Measurements from ENCODE around the gene MPZL1. TPM values are rescaled to one million over a fixed set of nuclear protein-coding genes. Genes with fewer than 3 reads are reported as not detected.

The MPZL1 gene
- total RNA-seq, 1 experiment from 2014 or later = 71.7 TPM

DNA sequence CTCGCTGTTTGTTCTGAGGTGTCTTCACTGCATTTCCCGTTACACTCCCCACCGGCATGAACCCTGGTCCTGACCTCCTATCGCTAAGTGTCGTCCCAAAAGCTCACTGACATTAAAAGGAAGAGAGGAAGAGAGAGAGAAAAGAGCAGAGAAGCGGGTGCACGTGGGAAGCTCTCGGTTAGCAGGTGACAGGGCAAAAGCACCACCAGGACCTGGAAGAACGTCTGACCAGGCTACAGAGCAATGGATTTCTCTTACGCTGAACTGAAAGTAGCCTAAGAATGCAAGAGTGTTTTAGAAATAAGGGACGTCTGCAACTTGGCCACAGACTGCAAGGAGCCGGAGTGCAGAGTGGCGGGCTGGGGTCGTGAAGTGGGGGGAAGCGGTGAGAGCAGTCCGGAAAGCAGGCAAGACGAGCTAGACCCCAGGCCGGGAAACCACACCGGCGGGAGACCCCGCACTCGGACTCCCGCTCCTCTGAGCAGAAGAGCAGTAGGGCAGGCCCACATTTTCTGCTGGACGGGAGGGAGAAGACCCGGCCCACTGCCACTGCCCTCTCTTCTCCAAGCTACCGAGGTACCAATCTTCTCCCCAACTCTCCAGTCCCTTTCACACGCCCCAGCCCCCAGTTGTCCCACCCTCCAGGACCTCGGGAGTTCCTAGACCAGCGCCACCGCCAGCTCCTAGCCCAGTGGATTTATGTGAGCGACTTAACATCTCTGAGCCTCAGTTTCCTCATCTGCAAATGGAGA is 8.3 kb upstream of the MPZL1 start:
- peaks cover 17% of the 10 kb centered on the region for H3K4me1 Mint-ChIP-seq
- H3K4me3 Mint-ChIP-seq = peak overlapping the region; percentile 93
- ChIA-PET CTCF (interaction anchor here (0.6 to 1.1 kb wide), 4 partner anchors 26 to 512 kb away, joined by 3 read pairs; partner anchors contain the start of gene DCAF6), POLR2A (interaction anchor here (0.7 kb wide), 1 partner anchor 175 kb away, joined by 3 read pairs; no protein-coding TSS in a partner anchor)
- DNase-seq (ENCODE audit: low spot score) = peak; percentile 38
- H3K27me3 Mint-ChIP-seq (ENCODE audit: low read depth) = peaks cover 29% of the 10 kb centered on the region
- no peak overlapping the region for H3K27ac Mint-ChIP-seq
- H3K36me3 Mint-ChIP-seq = no peaks in the 10 kb centered on the region
- H3K9me3 Mint-ChIP-seq = no peaks in the 10 kb centered on the region
- peak; percentile 5 for ATAC-seq
- 0 out of 2 replicates have a peak, but pooled peaks have one; percentile 23 for TF ChIP-seq ZNF121 (CRISPR knock-in tag; IDR thresholded peaks at IDR 0.05)
- TF ChIP-seq CBFB (CRISPR knock-in tag; IDR thresholded peaks at IDR 0.05; ENCODE audit: low read depth) = 0 out of 2 replicates have a peak, but pooled peaks have one; percentile 57
- TF ChIP-seq ETV6 (CRISPR knock-in tag; IDR thresholded peaks at IDR 0.05) = peak; percentile 60; the same call in 1 of the 2 replicates
- TF ChIP-seq TEAD4 (CRISPR knock-in tag; IDR thresholded peaks at IDR 0.05) = no peak
- no peak for TF ChIP-seq ZNF671 (CRISPR knock-in tag; IDR thresholded peaks at IDR 0.05)
- TF ChIP-seq, protein P1, sequence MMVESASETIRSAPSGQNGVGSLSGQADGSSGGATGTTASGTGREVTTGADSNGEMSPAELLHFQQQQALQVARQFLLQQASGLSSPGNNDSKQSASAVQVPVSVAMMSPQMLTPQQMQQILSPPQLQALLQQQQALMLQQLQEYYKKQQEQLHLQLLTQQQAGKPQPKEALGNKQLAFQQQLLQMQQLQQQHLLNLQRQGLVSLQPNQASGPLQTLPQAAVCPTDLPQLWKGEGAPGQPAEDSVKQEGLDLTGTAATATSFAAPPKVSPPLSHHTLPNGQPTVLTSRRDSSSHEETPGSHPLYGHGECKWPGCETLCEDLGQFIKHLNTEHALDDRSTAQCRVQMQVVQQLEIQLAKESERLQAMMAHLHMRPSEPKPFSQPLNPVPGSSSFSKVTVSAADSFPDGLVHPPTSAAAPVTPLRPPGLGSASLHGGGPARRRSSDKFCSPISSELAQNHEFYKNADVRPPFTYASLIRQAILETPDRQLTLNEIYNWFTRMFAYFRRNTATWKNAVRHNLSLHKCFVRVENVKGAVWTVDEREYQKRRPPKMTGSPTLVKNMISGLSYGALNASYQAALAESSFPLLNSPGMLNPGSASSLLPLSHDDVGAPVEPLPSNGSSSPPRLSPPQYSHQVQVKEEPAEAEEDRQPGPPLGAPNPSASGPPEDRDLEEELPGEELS (CRISPR knock-in tag; IDR thresholded peaks at IDR 0.05) = no peak
- TF ChIP-seq, protein P2, sequence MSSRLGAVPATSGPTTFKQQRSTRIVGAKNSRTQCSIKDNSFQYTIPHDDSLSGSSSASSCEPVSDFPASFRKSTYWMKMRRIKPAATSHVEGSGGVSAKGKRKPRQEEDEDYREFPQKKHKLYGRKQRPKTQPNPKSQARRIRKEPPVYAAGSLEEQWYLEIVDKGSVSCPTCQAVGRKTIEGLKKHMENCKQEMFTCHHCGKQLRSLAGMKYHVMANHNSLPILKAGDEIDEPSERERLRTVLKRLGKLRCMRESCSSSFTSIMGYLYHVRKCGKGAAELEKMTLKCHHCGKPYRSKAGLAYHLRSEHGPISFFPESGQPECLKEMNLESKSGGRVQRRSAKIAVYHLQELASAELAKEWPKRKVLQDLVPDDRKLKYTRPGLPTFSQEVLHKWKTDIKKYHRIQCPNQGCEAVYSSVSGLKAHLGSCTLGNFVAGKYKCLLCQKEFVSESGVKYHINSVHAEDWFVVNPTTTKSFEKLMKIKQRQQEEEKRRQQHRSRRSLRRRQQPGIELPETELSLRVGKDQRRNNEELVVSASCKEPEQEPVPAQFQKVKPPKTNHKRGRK (CRISPR knock-in tag; IDR thresholded peaks at IDR 0.05; ENCODE audit: borderline replicate concordance) = no peak
- TF ChIP-seq, protein P3, sequence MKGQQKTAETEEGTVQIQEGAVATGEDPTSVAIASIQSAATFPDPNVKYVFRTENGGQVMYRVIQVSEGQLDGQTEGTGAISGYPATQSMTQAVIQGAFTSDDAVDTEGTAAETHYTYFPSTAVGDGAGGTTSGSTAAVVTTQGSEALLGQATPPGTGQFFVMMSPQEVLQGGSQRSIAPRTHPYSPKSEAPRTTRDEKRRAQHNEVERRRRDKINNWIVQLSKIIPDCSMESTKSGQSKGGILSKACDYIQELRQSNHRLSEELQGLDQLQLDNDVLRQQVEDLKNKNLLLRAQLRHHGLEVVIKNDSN (CRISPR knock-in tag; IDR thresholded peaks at IDR 0.05) = no peak
- 0 out of 2 replicates have a peak, but pooled peaks have one; percentile 54 for TF ChIP-seq NFE2L1 (CRISPR knock-in tag; IDR thresholded peaks at IDR 0.05)
- TF ChIP-seq, protein P4, sequence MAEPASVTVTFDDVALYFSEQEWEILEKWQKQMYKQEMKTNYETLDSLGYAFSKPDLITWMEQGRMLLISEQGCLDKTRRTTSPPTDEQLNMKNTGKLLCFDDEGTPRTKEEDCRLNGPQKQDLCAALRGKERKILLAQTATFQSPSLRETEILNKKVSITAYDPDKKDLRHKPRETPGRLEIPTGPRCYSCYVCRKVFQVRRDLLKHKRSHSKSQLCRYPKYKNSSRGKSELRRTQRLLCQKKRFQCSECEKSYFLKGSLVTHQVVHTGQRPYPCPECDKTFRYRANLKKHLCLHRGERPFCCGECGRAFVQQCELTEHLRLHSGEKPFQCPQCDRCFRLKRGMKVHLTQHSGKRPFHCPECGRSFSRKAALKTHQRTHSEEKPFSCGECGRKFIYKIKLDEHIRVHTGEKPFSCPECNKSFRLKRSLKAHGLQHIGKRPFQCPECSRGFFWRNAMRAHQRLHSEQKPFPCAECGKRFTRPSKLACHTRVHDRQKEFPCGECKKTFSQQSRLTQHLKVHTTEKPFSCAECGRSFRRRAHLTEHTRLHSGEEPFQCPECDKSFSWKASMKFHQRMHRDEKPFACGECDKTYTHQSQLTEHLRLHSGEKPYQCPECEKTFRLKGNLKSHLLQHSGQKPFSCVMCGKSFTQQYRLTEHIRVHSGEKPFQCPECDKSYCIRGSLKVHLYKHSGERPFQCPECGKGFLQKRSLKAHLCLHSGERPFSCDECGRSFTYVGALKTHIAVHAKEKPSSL (CRISPR knock-in tag; conservative IDR thresholded peaks at IDR 0.05) = no peak
- no peak for TF ChIP-seq CREM (CRISPR knock-in tag; IDR thresholded peaks at IDR 0.05)
- TF ChIP-seq, protein P5, sequence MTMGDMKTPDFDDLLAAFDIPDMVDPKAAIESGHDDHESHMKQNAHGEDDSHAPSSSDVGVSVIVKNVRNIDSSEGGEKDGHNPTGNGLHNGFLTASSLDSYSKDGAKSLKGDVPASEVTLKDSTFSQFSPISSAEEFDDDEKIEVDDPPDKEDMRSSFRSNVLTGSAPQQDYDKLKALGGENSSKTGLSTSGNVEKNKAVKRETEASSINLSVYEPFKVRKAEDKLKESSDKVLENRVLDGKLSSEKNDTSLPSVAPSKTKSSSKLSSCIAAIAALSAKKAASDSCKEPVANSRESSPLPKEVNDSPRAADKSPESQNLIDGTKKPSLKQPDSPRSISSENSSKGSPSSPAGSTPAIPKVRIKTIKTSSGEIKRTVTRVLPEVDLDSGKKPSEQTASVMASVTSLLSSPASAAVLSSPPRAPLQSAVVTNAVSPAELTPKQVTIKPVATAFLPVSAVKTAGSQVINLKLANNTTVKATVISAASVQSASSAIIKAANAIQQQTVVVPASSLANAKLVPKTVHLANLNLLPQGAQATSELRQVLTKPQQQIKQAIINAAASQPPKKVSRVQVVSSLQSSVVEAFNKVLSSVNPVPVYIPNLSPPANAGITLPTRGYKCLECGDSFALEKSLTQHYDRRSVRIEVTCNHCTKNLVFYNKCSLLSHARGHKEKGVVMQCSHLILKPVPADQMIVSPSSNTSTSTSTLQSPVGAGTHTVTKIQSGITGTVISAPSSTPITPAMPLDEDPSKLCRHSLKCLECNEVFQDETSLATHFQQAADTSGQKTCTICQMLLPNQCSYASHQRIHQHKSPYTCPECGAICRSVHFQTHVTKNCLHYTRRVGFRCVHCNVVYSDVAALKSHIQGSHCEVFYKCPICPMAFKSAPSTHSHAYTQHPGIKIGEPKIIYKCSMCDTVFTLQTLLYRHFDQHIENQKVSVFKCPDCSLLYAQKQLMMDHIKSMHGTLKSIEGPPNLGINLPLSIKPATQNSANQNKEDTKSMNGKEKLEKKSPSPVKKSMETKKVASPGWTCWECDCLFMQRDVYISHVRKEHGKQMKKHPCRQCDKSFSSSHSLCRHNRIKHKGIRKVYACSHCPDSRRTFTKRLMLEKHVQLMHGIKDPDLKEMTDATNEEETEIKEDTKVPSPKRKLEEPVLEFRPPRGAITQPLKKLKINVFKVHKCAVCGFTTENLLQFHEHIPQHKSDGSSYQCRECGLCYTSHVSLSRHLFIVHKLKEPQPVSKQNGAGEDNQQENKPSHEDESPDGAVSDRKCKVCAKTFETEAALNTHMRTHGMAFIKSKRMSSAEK (CRISPR knock-in tag; IDR thresholded peaks at IDR 0.05; ENCODE audit: borderline replicate concordance) = no peak
- TF ChIP-seq OVOL2 (CRISPR knock-in tag; IDR thresholded peaks at IDR 0.05; ENCODE audit: borderline replicate concordance) = no peak
- no peak for TF ChIP-seq ZNF219 (CRISPR knock-in tag; IDR thresholded peaks at IDR 0.05; ENCODE audit: borderline replicate concordance)
- no peak for TF ChIP-seq ZNF423 (CRISPR knock-in tag; IDR thresholded peaks at IDR 0.05)
- TF ChIP-seq, protein P6, sequence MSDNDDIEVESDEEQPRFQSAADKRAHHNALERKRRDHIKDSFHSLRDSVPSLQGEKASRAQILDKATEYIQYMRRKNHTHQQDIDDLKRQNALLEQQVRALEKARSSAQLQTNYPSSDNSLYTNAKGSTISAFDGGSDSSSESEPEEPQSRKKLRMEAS (CRISPR knock-in tag; IDR thresholded peaks at IDR 0.05) = peak; percentile 78
- TF ChIP-seq, protein P7, sequence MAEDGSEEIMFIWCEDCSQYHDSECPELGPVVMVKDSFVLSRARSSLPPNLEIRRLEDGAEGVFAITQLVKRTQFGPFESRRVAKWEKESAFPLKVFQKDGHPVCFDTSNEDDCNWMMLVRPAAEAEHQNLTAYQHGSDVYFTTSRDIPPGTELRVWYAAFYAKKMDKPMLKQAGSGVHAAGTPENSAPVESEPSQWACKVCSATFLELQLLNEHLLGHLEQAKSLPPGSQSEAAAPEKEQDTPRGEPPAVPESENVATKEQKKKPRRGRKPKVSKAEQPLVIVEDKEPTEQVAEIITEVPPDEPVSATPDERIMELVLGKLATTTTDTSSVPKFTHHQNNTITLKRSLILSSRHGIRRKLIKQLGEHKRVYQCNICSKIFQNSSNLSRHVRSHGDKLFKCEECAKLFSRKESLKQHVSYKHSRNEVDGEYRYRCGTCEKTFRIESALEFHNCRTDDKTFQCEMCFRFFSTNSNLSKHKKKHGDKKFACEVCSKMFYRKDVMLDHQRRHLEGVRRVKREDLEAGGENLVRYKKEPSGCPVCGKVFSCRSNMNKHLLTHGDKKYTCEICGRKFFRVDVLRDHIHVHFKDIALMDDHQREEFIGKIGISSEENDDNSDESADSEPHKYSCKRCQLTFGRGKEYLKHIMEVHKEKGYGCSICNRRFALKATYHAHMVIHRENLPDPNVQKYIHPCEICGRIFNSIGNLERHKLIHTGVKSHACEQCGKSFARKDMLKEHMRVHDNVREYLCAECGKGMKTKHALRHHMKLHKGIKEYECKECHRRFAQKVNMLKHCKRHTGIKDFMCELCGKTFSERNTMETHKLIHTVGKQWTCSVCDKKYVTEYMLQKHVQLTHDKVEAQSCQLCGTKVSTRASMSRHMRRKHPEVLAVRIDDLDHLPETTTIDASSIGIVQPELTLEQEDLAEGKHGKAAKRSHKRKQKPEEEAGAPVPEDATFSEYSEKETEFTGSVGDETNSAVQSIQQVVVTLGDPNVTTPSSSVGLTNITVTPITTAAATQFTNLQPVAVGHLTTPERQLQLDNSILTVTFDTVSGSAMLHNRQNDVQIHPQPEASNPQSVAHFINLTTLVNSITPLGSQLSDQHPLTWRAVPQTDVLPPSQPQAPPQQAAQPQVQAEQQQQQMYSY (CRISPR knock-in tag; IDR thresholded peaks at IDR 0.05) = peak; percentile 41; the same call in 1 of the 2 replicates
- peak; percentile 51; the same call in 1 of the 2 replicates for TF ChIP-seq TP53 (CRISPR knock-in tag; IDR thresholded peaks at IDR 0.05)
- no peak for TF ChIP-seq EMX1 (CRISPR knock-in tag; IDR thresholded peaks at IDR 0.05)
- TF ChIP-seq, protein P8, sequence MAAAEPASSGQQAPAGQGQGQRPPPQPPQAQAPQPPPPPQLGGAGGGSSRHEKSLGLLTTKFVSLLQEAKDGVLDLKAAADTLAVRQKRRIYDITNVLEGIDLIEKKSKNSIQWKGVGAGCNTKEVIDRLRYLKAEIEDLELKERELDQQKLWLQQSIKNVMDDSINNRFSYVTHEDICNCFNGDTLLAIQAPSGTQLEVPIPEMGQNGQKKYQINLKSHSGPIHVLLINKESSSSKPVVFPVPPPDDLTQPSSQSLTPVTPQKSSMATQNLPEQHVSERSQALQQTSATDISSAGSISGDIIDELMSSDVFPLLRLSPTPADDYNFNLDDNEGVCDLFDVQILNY (CRISPR knock-in tag; IDR thresholded peaks at IDR 0.05) = no peak; the same call in 1 of the 2 replicates

Measured in WTC11 (cell line).